SK-N-SH (cell line): ENCODE data around the gene PLCB3. TPM values are rescaled to one million over a fixed set of nuclear protein-coding genes. Genes with fewer than 3 reads are reported as not detected.
"Not testable (repeated sequence)": the region's sequence is repeated elsewhere in the genome, so short reads cannot be mapped to it uniquely, and the experiment has no call there.

Experiments used
- CTCF ChIA-PET: fragments of 300-600, 350-600 bp; formaldehyde crosslinking; extraction: SDS; loops from one replicate; lab custom pipeline; 2021; lab: Yijun Ruan, JAX
- POLR2A ChIA-PET: fragments of 350-600 bp; sonication (Branson Sonifier 250); formaldehyde crosslinking; extraction: SDS; loops from one replicate; lab custom pipeline; 2020; ENCODE audit warnings: antibody characterized with exemption, inconsistent platforms; lab: Yijun Ruan, JAX
- DNase-seq: peaks from one replicate; pipeline ENCODE4 v3.0.0; 2012
- H2AFZ ChIP-seq: fragments of 200-600 bp; sonication (generic); 2 replicates; pipeline ENCODE4 v1.8.1; 2016; ENCODE audit warnings: antibody characterized with exemption, mild to moderate bottlenecking, low read depth
- H3F3A ChIP-seq: fragments of 200-600 bp; sonication (generic); replicated peaks from 2 replicates; pipeline ENCODE3; 2016; ENCODE audit warnings: antibody characterized with exemption, mild to moderate bottlenecking; ENCODE audit not compliant: insufficient read depth
- H3K27ac ChIP-seq, 2 experiments: fragments of 200-500 bp in 1 of 2; fragments of 200-600 bp in 1 of 2; sonication (Bioruptor generic) in 1 of 2; sonication (generic), shearing (Covaris generic) in 1 of 2; 2 replicates each; pipeline versions ENCODE4 v1.5.1 to v1.6.1; 2014 to 2016; ENCODE audit warnings: low read depth in 2 of 2, inconsistent platforms in 1 of 2, low read length in 1 of 2, mild to moderate bottlenecking in 1 of 2, mixed read lengths in 1 of 2
- H3K27me3 ChIP-seq: fragments of 200-600 bp; sonication (generic), shearing (Covaris generic); 2 replicates; pipeline ENCODE4 v1.6.1; 2016; ENCODE audit warnings: mixed run types; ENCODE audit not compliant: insufficient read depth
- H3K36me3 ChIP-seq, 2 experiments: fragments of 200-500 bp in 1 of 2; fragments of 200-600 bp in 1 of 2; sonication (Bioruptor generic) in 1 of 2; sonication (generic) in 1 of 2; replicated peaks in 1 of 2; 2 replicates each; pipeline versions ENCODE3 to v1.5.1; 2014 to 2016; ENCODE audit warnings: low read length in 1 of 2, mild to moderate bottlenecking in 1 of 2; ENCODE audit not compliant: insufficient read depth in 2 of 2, control insufficient read depth in 1 of 2
- H3K4me1 ChIP-seq, 2 experiments: fragments of 200-500 bp in 1 of 2; fragments of 200-600 bp in 1 of 2; sonication (Bioruptor generic) in 1 of 2; sonication (generic), shearing (Covaris generic) in 1 of 2; 2 replicates each; pipeline versions ENCODE4 v1.5.1 to v1.6.1; 2014 to 2016; ENCODE audit warnings: low read depth in 1 of 2, low read length in 1 of 2, mixed run types in 1 of 2; ENCODE audit not compliant: insufficient read depth in 2 of 2, control insufficient read depth in 1 of 2
- H3K4me2 ChIP-seq: fragments of 200-600 bp; sonication (generic), shearing (Covaris generic); 2 replicates; pipeline ENCODE4 v1.6.1; 2017; ENCODE audit warnings: mixed run types
- H3K4me3 ChIP-seq, 2 experiments: fragments of 200-500 bp in 1 of 2; fragments of 200-600 bp in 1 of 2; sonication (Bioruptor generic) in 1 of 2; sonication (generic), shearing (Covaris generic) in 1 of 2; 2 replicates each; pipeline versions ENCODE4 v1.5.1 to v1.8.1; 2014 to 2016; ENCODE audit warnings: low read depth in 2 of 2, inconsistent platforms in 1 of 2, low read length in 1 of 2, mild to moderate bottlenecking in 1 of 2, mixed read lengths in 1 of 2, moderate library complexity in 1 of 2
- H3K79me2 ChIP-seq: fragments of 200-600 bp; sonication (generic); 2 replicates; pipeline ENCODE4 v1.8.1; 2017; ENCODE audit warnings: mild to moderate bottlenecking; ENCODE audit not compliant: insufficient read depth
- H3K9ac ChIP-seq: fragments of 200-600 bp; sonication (generic); 2 replicates; pipeline ENCODE4 v1.6.1; 2017; ENCODE audit warnings: mixed run types
- H3K9me2 ChIP-seq: fragments of 200-600 bp; sonication (generic); 2 replicates; pipeline ENCODE4 v1.6.1; 2017; ENCODE audit warnings: mixed run types
- H3K9me3 ChIP-seq: fragments of 200-600 bp; sonication (generic); 2 replicates; pipeline ENCODE4 v1.6.1; 2017; ENCODE audit warnings: mixed run types, mild to moderate bottlenecking, moderate library complexity
- H4K20me1 ChIP-seq: fragments of 200-600 bp; sonication (generic); 2 replicates; pipeline ENCODE4 v1.6.1; 2017; ENCODE audit warnings: mild to moderate bottlenecking, mixed run types; ENCODE audit not compliant: insufficient read depth
- CHD2 ChIP-seq: fragments of 150-350 bp; IDR thresholded peaks from 2 replicates; pipeline ENCODE4 v1.6.1; 2018; ENCODE audit warnings: low read length; ENCODE audit not compliant: partially characterized antibody
- ELF1 ChIP-seq: IDR thresholded peaks from 2 replicates; pipeline ENCODE4 v1.4.0; 2012
- EP300 ChIP-seq, 2 experiments: IDR thresholded peaks; 2 replicates each; pipeline versions ENCODE4 v1.4.0 to v1.6.1; 2012; ENCODE audit warnings: borderline replicate concordance in 1 of 2, low read depth in 1 of 2, low read length in 1 of 2
- FOXJ3 ChIP-seq: sonication (generic); formaldehyde crosslinking; IDR thresholded peaks from 2 replicates; pipeline ENCODE4 v1.5.1; 2020; ENCODE audit warnings: mild to moderate bottlenecking, missing genetic modification reagents
- JUND ChIP-seq: IDR thresholded peaks from 2 replicates; pipeline ENCODE4 v1.4.0; 2012
- MXI1 ChIP-seq: IDR thresholded peaks from 2 replicates; pipeline ENCODE4 v1.6.1; 2012; ENCODE audit warnings: mild to moderate bottlenecking, low read depth, low read length, improper control_type of control experiment
- NRF1 ChIP-seq: IDR thresholded peaks from 2 replicates; pipeline ENCODE4 v1.6.1; 2012; ENCODE audit warnings: low read depth, mild to moderate bottlenecking, low read length
- PBX3 ChIP-seq: IDR thresholded peaks from 2 replicates; pipeline ENCODE4; 2012
- POLR2AphosphoS5 ChIP-seq: IDR thresholded peaks from 2 replicates; pipeline ENCODE4 v1.6.1; 2012; ENCODE audit warnings: low read depth, low read length
- RAD21 ChIP-seq: IDR thresholded peaks from 2 replicates; pipeline ENCODE4 v1.6.1; 2012; ENCODE audit warnings: mild to moderate bottlenecking, low read length
- RFX5 ChIP-seq: IDR thresholded peaks from 2 replicates; pipeline ENCODE4 v1.6.1; 2012; ENCODE audit warnings: mild to moderate bottlenecking, improper control_type of control experiment, low read length
- SMC3 ChIP-seq: IDR thresholded peaks from 2 replicates; pipeline ENCODE4 v1.6.1; 2012; ENCODE audit warnings: low read depth, low read length, improper control_type of control experiment
- USF1 ChIP-seq: IDR thresholded peaks from 2 replicates; pipeline ENCODE4 v1.4.0; 2012; ENCODE audit warnings: low read depth, borderline replicate concordance
- USF2 ChIP-seq: fragments of 150-350 bp; IDR thresholded peaks from 2 replicates; pipeline ENCODE4 v1.6.1; 2017; ENCODE audit warnings: antibody characterized with exemption, low read length, low read depth, borderline replicate concordance
- YY1 ChIP-seq: IDR thresholded peaks from 2 replicates; pipeline ENCODE4 v1.4.0; 2012; ENCODE audit warnings: low read depth, mild to moderate bottlenecking
- WGBS: methylation state at CpG from one replicate; pipeline ENCODE4 v1.1.6; 2017; ENCODE audit warnings: low lambda C conversion rate; 5-methylcytosine and 5-hydroxymethylcytosine counted together
- polyA plus RNA-seq, 3 experiments: library from polyadenylated mRNA; depleted of rRNA; stranded (reverse); fragments of >200 nt; gene quantifications; 2 replicates each; pipeline ENCODE4 v1.2.3, GENCODE V29; 2012
- TF ChIP-seq, protein P1 (sequence below): IDR thresholded peaks from 2 replicates; pipeline ENCODE4 v1.4.0; 2012; ENCODE audit warnings: low read depth

The PLCB3 gene
- polyA plus RNA-seq, 1 of the 3 experiments (the other 2 are of a cell fraction): 30.4 TPM

- TF ChIP-seq PBX3: no peak; the same call in 1 of the 2 replicates
- TF ChIP-seq, all 33 proteins: peak for 7
These were observed 5.3 kb upstream of the PLCB3 start (continued) for GRCh38 chr11:64245797-64246620.

- not testable (repeated sequence) for DNase-seq, H2AFZ ChIP-seq, H3K9me3 ChIP-seq, H4K20me1 ChIP-seq, H3K9me2 ChIP-seq, H3K27me3 ChIP-seq
- H3K79me2 ChIP-seq: peaks cover 49% of the 10 kb centered on the region
- POLR2A ChIA-PET: interaction anchor here (1.0 to 12.4 kb wide), 6 partner anchors 15 to 65 kb away, joined by 3 to 112 read pairs (median 5); no protein-coding TSS in a partner anchor
- H3K4me1 ChIP-seq: peaks cover 9 to 45% of the 10 kb centered on the region in 2 experiments; a peak in 2 of 4 replicates
- H3K4me2 ChIP-seq: peak overlapping the region; percentile 77; the same call in 1 of the 2 replicates
- peaks cover 10 to 14% of the 10 kb centered on the region in 2 experiments for H3K36me3 ChIP-seq
- peak overlapping the region in 1 of 2 experiments; percentile 89; a peak in 3 of 4 replicates for H3K27ac ChIP-seq
- 0 out of 2 replicates have a peak, but pooled peaks have one; percentile 29 for TF ChIP-seq MXI1
- TF ChIP-seq, protein P1, sequence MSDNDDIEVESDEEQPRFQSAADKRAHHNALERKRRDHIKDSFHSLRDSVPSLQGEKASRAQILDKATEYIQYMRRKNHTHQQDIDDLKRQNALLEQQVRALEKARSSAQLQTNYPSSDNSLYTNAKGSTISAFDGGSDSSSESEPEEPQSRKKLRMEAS: peak; percentile 19; the same call in 1 of the 2 replicates
- H3K9ac ChIP-seq: peak overlapping the region; percentile 72; the same call in 1 of the 2 replicates
- H3K4me3 ChIP-seq: peak overlapping the region; percentile 75 to 98
- H3F3A ChIP-seq: peaks cover 11% of the 10 kb centered on the region
- CTCF ChIA-PET: interaction anchor here (1.8 to 3.4 kb wide), 4 partner anchors 14 to 58 kb away, joined by 6 to 20 read pairs (median 12); partner anchors contain the start of gene ESRRA
- no CpG with 5 or more reads among the region's 43 CpGs for WGBS
These were observed 4.8 kb upstream of the PLCB3 start for GRCh38 chr11:64246621-64246870.

DNA sequence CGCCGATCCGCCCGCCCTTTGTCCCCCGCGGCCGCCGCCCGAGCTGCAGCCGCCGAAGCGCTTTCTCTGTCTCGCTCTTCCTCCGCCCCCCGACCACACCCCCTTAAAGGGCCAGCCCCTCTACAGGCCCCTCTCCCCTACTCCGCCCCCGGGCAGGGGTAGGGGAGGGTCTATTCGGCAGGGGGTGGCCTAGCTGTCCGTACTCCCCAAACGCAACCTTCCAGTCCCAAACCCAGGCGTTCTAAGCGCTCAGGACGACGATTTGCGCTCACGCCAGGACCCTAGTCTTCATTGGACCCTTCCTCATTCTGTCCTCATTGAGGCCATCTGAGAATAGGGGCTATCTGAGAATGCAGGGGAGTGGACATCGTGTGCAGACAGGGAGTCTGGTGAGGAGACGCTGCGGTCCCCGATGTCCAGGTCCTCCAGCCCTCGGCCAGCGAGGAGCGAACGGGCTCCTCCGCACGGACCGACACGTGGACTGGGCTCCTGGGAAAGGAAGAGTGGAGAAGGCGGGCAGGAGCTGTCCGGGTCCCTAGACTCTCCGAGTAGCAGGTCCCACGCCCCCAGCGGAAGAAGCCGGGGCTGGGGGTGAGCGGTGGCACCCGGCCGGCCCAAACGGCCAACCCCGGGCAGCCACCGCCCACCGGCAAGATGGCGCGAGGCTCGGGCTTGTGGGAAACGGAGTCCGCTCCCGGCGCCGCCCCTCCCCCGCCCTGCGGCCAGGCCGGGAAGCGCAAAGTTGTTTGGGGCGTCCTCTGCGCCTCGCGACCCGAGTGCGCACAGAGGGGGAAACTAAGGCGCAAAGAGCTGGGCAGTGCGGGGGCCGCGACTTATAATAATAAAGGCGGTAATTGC lies 4.2 kb upstream of the PLCB3 start, which contains the start of gene PPP1R14B:
TSS of gene PPP1R14B (minus strand) at position 73 of the 858 bp plus-strand sequence. CDS start 270 bp downstream, outside the sequence.
- Histone ChIP-seq H3K27ac (peak within 1 kb of the TSS; percentile 96 to 98), H3K27me3 (no peaks in the 10 kb centered on the region), H3K4me2 (peak within 1 kb of the TSS; percentile 100), H4K20me1 (no peaks in the 10 kb centered on the region), H3F3A (peaks cover 11% of the 10 kb centered on the region), H2AFZ (peak within 1 kb of the TSS; percentile 72), H3K9me2 (no peaks in the 10 kb centered on the region), H3K36me3 (peaks cover 10 to 14% of the 10 kb centered on the region in 2 experiments), H3K4me3 (peak within 1 kb of the TSS; percentile 92 to 98), H3K9ac (peak within 1 kb of the TSS; percentile 91), H3K79me2 (peaks cover 49% of the 10 kb centered on the region), H3K4me1 (peaks cover 9 to 46% of the 10 kb centered on the region in 2 experiments; a peak in 2 of 4 replicates), H3K9me3 (no peaks in the 10 kb centered on the region)
- ChIA-PET CTCF (interaction anchor here (0.7 to 3.4 kb wide), 6 partner anchors 14 to 57 kb away, joined by 3 to 20 read pairs (median 8); partner anchors contain the start of gene ESRRA), POLR2A (interaction anchor here (0.6 to 12.4 kb wide), 6 partner anchors 14 to 126 kb away, joined by 3 to 112 read pairs (median 6); no protein-coding TSS in a partner anchor)
- 1% methylated on average over 36 of the region's 74 CpGs for WGBS
- peak; percentile 95 for DNase-seq
- peak; percentile 96 for TF ChIP-seq YY1
- no peak for TF ChIP-seq PBX3
- no peak; the same call in 1 of the 2 replicates for TF ChIP-seq NRF1
- TF ChIP-seq CHD2: peak; percentile 91
- TF ChIP-seq USF1: no peak
- TF ChIP-seq POLR2AphosphoS5: peak; percentile 73; the same call in 1 of the 2 replicates
- no peak for TF ChIP-seq RFX5
- TF ChIP-seq, protein P1: peak; percentile 86
- no peak for TF ChIP-seq EP300 (IDR thresholded peaks at IDR 0.05; ENCODE audit: borderline replicate concordance in 1 of 2, low read depth in 1 of 2, low read length in 1 of 2)
- TF ChIP-seq SMC3: no peak
- TF ChIP-seq JUND: no peak
- TF ChIP-seq USF2: no peak
- TF ChIP-seq RAD21: no peak
- TF ChIP-seq FOXJ3 (CRISPR knock-in tag): no peak
- TF ChIP-seq ELF1: no peak
